ENCODE measurements around the gene CYP51A1.

- TF ChIP-seq, protein P1, sequence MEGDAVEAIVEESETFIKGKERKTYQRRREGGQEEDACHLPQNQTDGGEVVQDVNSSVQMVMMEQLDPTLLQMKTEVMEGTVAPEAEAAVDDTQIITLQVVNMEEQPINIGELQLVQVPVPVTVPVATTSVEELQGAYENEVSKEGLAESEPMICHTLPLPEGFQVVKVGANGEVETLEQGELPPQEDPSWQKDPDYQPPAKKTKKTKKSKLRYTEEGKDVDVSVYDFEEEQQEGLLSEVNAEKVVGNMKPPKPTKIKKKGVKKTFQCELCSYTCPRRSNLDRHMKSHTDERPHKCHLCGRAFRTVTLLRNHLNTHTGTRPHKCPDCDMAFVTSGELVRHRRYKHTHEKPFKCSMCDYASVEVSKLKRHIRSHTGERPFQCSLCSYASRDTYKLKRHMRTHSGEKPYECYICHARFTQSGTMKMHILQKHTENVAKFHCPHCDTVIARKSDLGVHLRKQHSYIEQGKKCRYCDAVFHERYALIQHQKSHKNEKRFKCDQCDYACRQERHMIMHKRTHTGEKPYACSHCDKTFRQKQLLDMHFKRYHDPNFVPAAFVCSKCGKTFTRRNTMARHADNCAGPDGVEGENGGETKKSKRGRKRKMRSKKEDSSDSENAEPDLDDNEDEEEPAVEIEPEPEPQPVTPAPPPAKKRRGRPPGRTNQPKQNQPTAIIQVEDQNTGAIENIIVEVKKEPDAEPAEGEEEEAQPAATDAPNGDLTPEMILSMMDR (conservative IDR thresholded peaks at IDR 0.05; ENCODE audit: low read length) = no peak
- no peak for TF ChIP-seq EZH2phosphoT487 (IDR thresholded peaks at IDR 0.05; ENCODE audit: borderline replicate concordance)
Measured at GRCh38 chr7:92134271-92135051, at the start of gene CYP51A1.
